AG04449 (cell line): ENCODE measurements around the gene CACNB2.

Experiments used
- CTCF ChIA-PET: fragments of 350-600 bp; formaldehyde crosslinking; extraction: SDS; loops from one replicate; lab custom pipeline; 2021; ENCODE audit warnings: antibody characterized with exemption; lab: Yijun Ruan, JAX
- POLR2A ChIA-PET: fragments of 400-600, 350-600 bp; formaldehyde crosslinking; extraction: SDS; loops from one replicate; lab custom pipeline; 2020; ENCODE audit warnings: antibody characterized with exemption, inconsistent platforms; lab: Yijun Ruan, JAX
- DNase-seq: peaks from one replicate; pipeline ENCODE4 v3.0.0-alpha.2; 2010; ENCODE audit warnings: low read depth, low spot score
- H3K4me3 ChIP-seq: 2 replicates; pipeline ENCODE4 v1.5.1; 2011; ENCODE audit warnings: low read depth, mild to moderate bottlenecking, control low read depth, low read length
- CTCF ChIP-seq: IDR thresholded peaks from one replicate; pipeline ENCODE4 v1.5.1; 2011; ENCODE audit warnings: mild to moderate bottlenecking, moderate library complexity, low read length, control low read depth, inconsistent platforms; ENCODE audit not compliant: insufficient read depth; ENCODE audit errors: missing control alignments

Gene CACNB2

GRCh38 chr10:18313626-18314025 is 173.4 kb downstream of the CACNB2 start:
- H3K4me3 ChIP-seq, result no peak overlapping the region
- no peak for DNase-seq
- ChIA-PET CTCF (interaction anchor here (0.8 kb wide), 1 partner anchor 26 kb away, joined by 3 read pairs; no protein-coding TSS in a partner anchor), POLR2A (no interaction called here)
- TF ChIP-seq CTCF, result no peak

DNA sequence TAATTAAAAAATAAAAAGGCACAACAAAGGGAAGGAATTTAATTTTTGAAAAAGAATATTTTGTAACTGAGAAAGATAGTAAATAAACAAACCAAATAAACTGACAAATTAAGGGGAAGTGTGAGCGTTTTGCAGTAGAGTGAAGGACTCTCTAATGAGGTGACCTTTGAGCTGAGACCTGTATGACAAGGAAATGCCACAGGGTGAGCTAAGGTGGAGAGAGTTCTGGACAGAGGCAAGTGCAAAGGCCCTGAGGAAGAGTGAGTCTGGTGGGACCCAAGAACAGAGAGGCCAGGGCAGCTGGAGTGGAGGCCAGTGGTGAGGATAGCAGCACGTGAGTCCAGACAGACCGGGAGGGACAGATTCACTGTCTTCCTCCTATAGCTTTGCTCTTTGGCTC is 179.4 kb downstream of the CACNB2 start:
- no peak for DNase-seq
- POLR2A ChIA-PET, result no interaction called here
- CTCF ChIA-PET, result no interaction called here

DNA sequence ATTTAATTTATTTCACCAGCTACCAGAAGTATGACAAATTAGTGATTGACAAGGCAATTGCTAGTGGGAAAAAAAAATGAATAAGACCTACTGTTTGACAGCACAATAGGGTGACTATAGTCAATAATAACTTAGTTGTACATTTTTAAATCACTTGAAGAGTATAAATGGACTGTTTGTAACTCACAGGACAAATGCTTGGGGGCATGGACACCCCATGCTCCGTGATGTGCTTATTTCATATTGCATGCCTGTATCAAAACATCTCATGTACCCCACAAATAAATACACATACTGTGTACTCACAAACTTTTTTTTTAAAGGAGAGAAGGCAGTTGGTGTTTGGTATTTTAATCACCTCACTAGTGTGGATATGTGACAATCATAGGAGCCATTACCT is 181.1 kb downstream of the CACNB2 start:
- POLR2A ChIA-PET, result no interaction called here
- CTCF ChIA-PET, result no interaction called here
- no peak overlapping the region for H3K4me3 ChIP-seq
- no peak for DNase-seq
- TF ChIP-seq CTCF, result no peak

More for the DNA sequence above, 179.4 kb downstream of the CACNB2 start:
- no peak for TF ChIP-seq CTCF
- H3K4me3 ChIP-seq, result no peak overlapping the region

DNA sequence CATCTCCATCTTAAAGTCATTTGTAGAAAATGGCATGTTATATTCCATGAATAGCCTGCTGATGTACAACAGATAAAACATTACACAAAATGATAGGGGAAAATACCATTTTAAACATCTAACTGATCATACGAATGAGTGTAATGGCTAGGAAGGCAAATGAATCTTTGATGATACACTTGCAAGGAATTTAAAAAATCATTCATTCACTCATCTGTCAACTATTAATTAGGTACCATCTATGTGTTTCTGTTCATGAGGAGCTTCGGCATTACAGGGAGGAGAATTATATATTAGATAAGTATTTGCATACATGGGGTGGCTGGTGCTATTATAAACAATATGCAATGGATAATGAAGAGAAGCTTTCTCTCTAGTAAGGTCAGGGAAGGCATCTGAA is 183.7 kb downstream of the CACNB2 start:
- CTCF ChIA-PET, result no interaction called here
- POLR2A ChIA-PET, result no interaction called here
- DNase-seq, result no peak
- TF ChIP-seq CTCF, result no peak
- H3K4me3 ChIP-seq, result no peak overlapping the region

GRCh38 chr10:18325410-18325809 is 185.2 kb downstream of the CACNB2 start:
- no peak for TF ChIP-seq CTCF
- no peak for DNase-seq
- ChIA-PET POLR2A (no interaction called here), CTCF (no interaction called here)
- H3K4me3 ChIP-seq, result no peak overlapping the region

DNA sequence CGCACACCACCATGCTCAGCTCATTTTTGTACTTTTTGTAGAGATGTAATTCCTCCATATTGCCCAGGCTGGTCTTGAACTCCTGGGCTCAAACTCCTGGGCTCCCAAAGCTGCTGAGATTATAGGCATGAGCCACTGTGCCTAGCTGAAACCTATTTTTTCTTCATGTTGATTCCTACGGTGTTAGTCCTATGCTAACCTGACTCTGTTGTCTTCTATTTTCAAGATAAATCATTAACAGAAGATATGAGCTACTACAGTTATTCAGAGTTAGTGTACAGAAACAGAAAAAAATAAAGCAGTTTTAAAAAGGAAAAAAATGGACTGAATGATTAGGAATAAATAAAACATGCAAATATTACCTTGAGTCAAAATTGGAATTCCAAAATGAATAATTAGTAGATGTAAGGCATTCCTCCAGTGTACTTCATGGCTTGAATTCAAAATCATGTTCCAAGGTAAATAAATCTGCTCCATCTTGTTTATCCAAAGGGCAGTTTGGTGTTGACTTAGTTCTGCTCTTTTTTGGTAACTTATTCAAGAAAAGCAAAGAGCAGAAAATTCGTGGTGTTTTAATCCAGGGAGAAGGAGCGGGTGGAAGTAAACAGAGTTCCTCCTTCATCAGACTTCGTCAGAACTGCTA is 185.8 kb downstream of the CACNB2 start:
- ChIA-PET POLR2A (no interaction called here), CTCF (no interaction called here)
- no peak for TF ChIP-seq CTCF

More for the DNA sequence above, 185.8 kb downstream of the CACNB2 start:
- H3K4me3 ChIP-seq, result no peak overlapping the region
- no peak for DNase-seq
